H1 (cell line): Measurements from ENCODE around the gene NDUFS7. TPM values are rescaled to one million over a fixed set of nuclear protein-coding genes. Genes with fewer than 3 reads are reported as not detected.

ENCODE experiments used
- CTCF ChIA-PET: fragments of 300-600 bp; sonication (Branson Sonifier 250); formaldehyde crosslinking; loops from one replicate; lab custom pipeline; 2021; ENCODE audit not compliant: partially characterized antibody; lab: Charles Lee
- POLR2A ChIA-PET: fragments of 300-600 bp; sonication (Branson Sonifier 250); formaldehyde crosslinking; loops from one replicate; lab custom pipeline; 2021; ENCODE audit warnings: inconsistent platforms; ENCODE audit not compliant: partially characterized antibody; lab: Charles Lee
- DNase-seq, 2 experiments: peaks; one replicate each; pipeline versions ENCODE4 v3.0.0 to v3.0.0-alpha.2; 2010 to 2022; ENCODE audit warnings: low spot score in 2 of 2, low read depth in 1 of 2, mixed read lengths in 1 of 2
- FAIRE-seq: peaks from 2 replicates; lab custom pipeline; 2011; peaks lifted over from hg19 to GRCh38; lab: Jason Lieb, UNC
- H2AFZ ChIP-seq: 2 replicates; pipeline ENCODE4 v1.8.1; 2012; ENCODE audit warnings: low read length, inconsistent platforms
- H2AK5ac ChIP-seq: 2 replicates; pipeline ENCODE4 v1.6.1; 2013; ENCODE audit warnings: low read depth, low read length
- H2BK120ac ChIP-seq: replicated peaks from 2 replicates; pipeline ENCODE3; 2013; ENCODE audit warnings: low read depth, low read length, inconsistent platforms
- H2BK12ac ChIP-seq: 2 replicates; pipeline ENCODE4 v1.6.1; 2013; ENCODE audit warnings: low read depth, low read length
- H2BK15ac ChIP-seq: 2 replicates; pipeline ENCODE4 v1.6.1; 2013; ENCODE audit warnings: low read length
- H2BK20ac ChIP-seq: 2 replicates; pipeline ENCODE4 v1.6.1; 2013; ENCODE audit warnings: low read length
- H2BK5ac ChIP-seq: 2 replicates; pipeline ENCODE4 v1.6.1; 2013; ENCODE audit warnings: low read depth, low read length
- H3K14ac ChIP-seq: 2 replicates; pipeline ENCODE4 v1.6.1; 2013; ENCODE audit warnings: inconsistent platforms; ENCODE audit not compliant: insufficient read length
- H3K18ac ChIP-seq: 2 replicates; pipeline ENCODE4 v1.6.1; 2013; ENCODE audit warnings: low read length; ENCODE audit errors: extremely low read depth
- H3K23ac ChIP-seq: 2 replicates; pipeline ENCODE4 v1.6.1; 2013; ENCODE audit warnings: inconsistent platforms; ENCODE audit not compliant: insufficient read length
- H3K23me2 ChIP-seq: 2 replicates; pipeline ENCODE4 v1.6.1; 2013; ENCODE audit warnings: low read depth, low read length
- H3K27ac ChIP-seq: 2 replicates; pipeline ENCODE4 v1.6.1; 2011; ENCODE audit warnings: low read depth, low read length, inconsistent platforms
- H3K27me3 ChIP-seq, 4 experiments: replicated peaks in 1 of 4; 1 replicate in 1 of 4; 2 replicates in 3 of 4; pipeline versions ENCODE4 v1.6.1 to v1.8.1; 2011 to 2013; ENCODE audit warnings: low read length in 3 of 4, mild to moderate bottlenecking in 3 of 4, inconsistent platforms in 2 of 4, mixed read lengths in 2 of 4, moderate library complexity in 1 of 4; ENCODE audit not compliant: control insufficient read depth in 3 of 4, insufficient read depth in 3 of 4; ENCODE audit errors: extremely low read depth in 1 of 4
- H3K36me3 ChIP-seq, 4 experiments: 2 replicates each; pipeline versions ENCODE4 v1.6.1 to v1.8.1; 2011 to 2013; ENCODE audit warnings: mild to moderate bottlenecking in 4 of 4, low read length in 3 of 4, moderate library complexity in 2 of 4, control low read depth in 1 of 4, inconsistent platforms in 1 of 4; ENCODE audit not compliant: insufficient read depth in 4 of 4, control insufficient read depth in 2 of 4
- H3K4ac ChIP-seq: replicated peaks from 2 replicates; pipeline ENCODE3; 2013; ENCODE audit warnings: low read length, low read depth, mixed read lengths, inconsistent platforms; ENCODE audit not compliant: insufficient read length
- H3K4me1 ChIP-seq, 4 experiments: replicated peaks in 1 of 4; 1 replicate in 1 of 4; 2 replicates in 3 of 4; pipeline versions ENCODE4 v1.6.1 to v1.8.1; 2011 to 2013; ENCODE audit warnings: low read length in 3 of 4, inconsistent platforms in 2 of 4, mixed read lengths in 1 of 4; ENCODE audit not compliant: insufficient read depth in 4 of 4, control insufficient read depth in 3 of 4
- H3K4me2 ChIP-seq, 2 experiments: 2 replicates each; pipeline versions ENCODE4 v1.6.1 to v1.8.1; 2011 to 2013; ENCODE audit warnings: low read depth in 2 of 2, low read length in 2 of 2, control low read depth in 1 of 2, inconsistent platforms in 1 of 2, mild to moderate bottlenecking in 1 of 2; ENCODE audit not compliant: insufficient read depth in 1 of 2
- H3K4me3 ChIP-seq, 4 experiments: fragments of 200-600, 300-600 bp in 1 of 4; sonication (generic), shearing (Covaris generic), sonication (Bioruptor Twin) in 1 of 4; 2 replicates each; pipeline versions ENCODE4 v1.5.1 to v1.8.1; 2011 to 2016; ENCODE audit warnings: low read length in 4 of 4, low read depth in 3 of 4, control low read depth in 2 of 4, inconsistent platforms in 2 of 4, mild to moderate bottlenecking in 2 of 4, mixed read lengths in 1 of 4, moderate library complexity in 1 of 4; ENCODE audit not compliant: insufficient read depth in 2 of 4; ENCODE audit errors: extremely low read depth in 1 of 4
- H3K56ac ChIP-seq: replicated peaks from 2 replicates; pipeline ENCODE3; 2013; ENCODE audit warnings: low read depth, mild to moderate bottlenecking, mixed read lengths, low read length, inconsistent platforms; ENCODE audit not compliant: insufficient read length
- H3K79me1 ChIP-seq: 2 replicates; pipeline ENCODE4 v1.6.1; 2013; ENCODE audit warnings: low read depth, low read length, control low read depth
- H3K79me2 ChIP-seq, 2 experiments: 2 replicates each; pipeline versions ENCODE4 v1.6.1 to v1.8.1; 2012 to 2013; ENCODE audit warnings: low read length in 2 of 2, mild to moderate bottlenecking in 2 of 2, inconsistent platforms in 1 of 2; ENCODE audit not compliant: insufficient read depth in 2 of 2, control insufficient read depth in 1 of 2
- H3K9ac ChIP-seq, 4 experiments: replicated peaks in 1 of 4; 1 replicate in 1 of 4; 2 replicates in 3 of 4; pipeline versions ENCODE4 v1.6.1 to v1.8.1; 2011 to 2013; ENCODE audit warnings: low read depth in 3 of 4, low read length in 3 of 4, control low read depth in 2 of 4, mild to moderate bottlenecking in 2 of 4, moderate library complexity in 2 of 4, inconsistent platforms in 1 of 4; ENCODE audit errors: extremely low read depth in 1 of 4
- H3K9me3 ChIP-seq, 2 experiments: 2 replicates each; pipeline versions ENCODE4 v1.6.1 to v1.8.1; 2012 to 2013; ENCODE audit warnings: mild to moderate bottlenecking in 2 of 2, moderate library complexity in 2 of 2, control low read depth in 1 of 2, inconsistent platforms in 1 of 2, low read depth in 1 of 2, low read length in 1 of 2, mixed read lengths in 1 of 2; ENCODE audit not compliant: insufficient read depth in 2 of 2
- H4K20me1 ChIP-seq, 2 experiments: replicated peaks in 1 of 2; 2 replicates each; pipeline versions ENCODE3 to v1.8.1; 2011 to 2013; ENCODE audit warnings: inconsistent platforms in 2 of 2, low read length in 2 of 2, mild to moderate bottlenecking in 1 of 2; ENCODE audit not compliant: insufficient read depth in 2 of 2, control insufficient read depth in 1 of 2
- H4K5ac ChIP-seq: 2 replicates; pipeline ENCODE4 v1.6.1; 2013; ENCODE audit warnings: low read length, low read depth, mixed read lengths, inconsistent platforms; ENCODE audit not compliant: insufficient read length
- H4K8ac ChIP-seq: 2 replicates; pipeline ENCODE4 v1.8.0; 2013; ENCODE audit warnings: mild to moderate bottlenecking, moderate library complexity, low read length, inconsistent platforms; ENCODE audit not compliant: insufficient read depth; ENCODE audit errors: extremely low read depth
- H4K91ac ChIP-seq: replicated peaks from 2 replicates; pipeline ENCODE3; 2013; ENCODE audit warnings: low read length, mixed read lengths, inconsistent platforms; ENCODE audit not compliant: insufficient read length
- ASH2L ChIP-seq: fragments of 200-600, 300-600 bp; sonication (generic); IDR thresholded peaks from one replicate; pipeline ENCODE4 v1.7.1; 2017; ENCODE audit warnings: low read length
- EZH2 ChIP-seq: fragments of 200-600 bp; sonication (generic); IDR thresholded peaks from 2 replicates; pipeline ENCODE4 v1.7.1; 2012; ENCODE audit warnings: low read depth, mild to moderate bottlenecking, moderate library complexity, low read length, inconsistent platforms; ENCODE audit not compliant: severe bottlenecking
- FOSL1 ChIP-seq: IDR thresholded peaks from 2 replicates; pipeline ENCODE4 v1.6.1; 2011; ENCODE audit warnings: mild to moderate bottlenecking, low read depth, low read length, moderate library complexity; ENCODE audit not compliant: insufficient read depth
- HDAC2 ChIP-seq, 2 experiments: fragments of 300-600 bp in 1 of 2; sonication (generic) in 1 of 2; IDR thresholded peaks; 2 replicates each; pipeline ENCODE4 v1.6.1; 2011 to 2012; ENCODE audit warnings: low read depth in 2 of 2, low read length in 2 of 2, mild to moderate bottlenecking in 2 of 2, moderate library complexity in 2 of 2, borderline replicate concordance in 1 of 2, inconsistent platforms in 1 of 2
- JUND ChIP-seq: IDR thresholded peaks from 2 replicates; pipeline ENCODE4 v1.6.1; 2011; ENCODE audit warnings: mild to moderate bottlenecking, improper control_type of control experiment, low read length
- POLR2AphosphoS5 ChIP-seq: IDR thresholded peaks from 2 replicates; pipeline ENCODE4 v1.6.1; 2011; ENCODE audit warnings: low read depth, low read length
- RNF2 ChIP-seq: fragments of 200-900, 300-1000 bp; sonication (generic); IDR thresholded peaks from 2 replicates; pipeline ENCODE4 v1.7.1; 2016; ENCODE audit warnings: borderline replicate concordance, low read depth, mild to moderate bottlenecking, antibody characterized with exemption, low read length; ENCODE audit not compliant: poor library complexity, severe bottlenecking; ENCODE audit errors: missing control alignments
- SIRT6 ChIP-seq: IDR thresholded peaks from one replicate; pipeline ENCODE4 v1.7.1; 2012; ENCODE audit warnings: low read length, inconsistent platforms
- SP4 ChIP-seq: IDR thresholded peaks from 2 replicates; pipeline ENCODE4 v1.6.1; 2012; ENCODE audit warnings: low read length, inconsistent platforms
- SRF ChIP-seq: IDR thresholded peaks from 2 replicates; pipeline ENCODE4 v1.6.1; 2011; ENCODE audit warnings: mild to moderate bottlenecking, low read depth, low read length, moderate library complexity
- SUZ12 ChIP-seq: fragments of 200-600 bp; sonication (generic); IDR thresholded peaks from 2 replicates; pipeline ENCODE4 v1.6.1; 2012; ENCODE audit warnings: mild to moderate bottlenecking, inconsistent platforms, low read length, moderate library complexity, mixed read lengths
- WGBS, 2 experiments: shearing (Covaris generic) in 1 of 2; methylation state at CpG; one replicate each; pipeline versions ENCODE4 v1.1.6 to v1.1.7; 2013 to 2015; ENCODE audit warnings: low lambda C conversion rate in 2 of 2, mixed read lengths in 2 of 2, inconsistent platforms in 1 of 2, low coverage in 1 of 2, missing lambda C conversion rate in 1 of 2; ENCODE audit not compliant: insufficient replicate concordance in 2 of 2, insufficient coverage in 1 of 2, insufficient read length in 1 of 2; ENCODE audit errors: extremely low coverage in 1 of 2, missing lambda C conversion rate in 1 of 2; 5-methylcytosine and 5-hydroxymethylcytosine counted together
- polyA plus RNA-seq, 7 experiments: library from polyadenylated mRNA; depleted of rRNA in 3 of 7; stranded (reverse) in 5 of 7; unstranded in 2 of 7; fragments of >200 nt in 5 of 7; fragments of 200-250 nt in 2 of 7; gene quantifications; 1 replicate in 5 of 7; 2 replicates in 1 of 7; 4 replicates in 1 of 7; pipeline versions ENCODE4 v1.2.1 to v1.2.3, GENCODE V29; 2011 to 2013; ENCODE audit warnings: missing spikeins in 2 of 7, mixed read lengths in 2 of 7
- total RNA-seq: library from RNA; stranded (reverse); fragmentation: NEBNext Ultra II Directional; extraction: Animal tissue kit (Norgen Biotek cat#: 25700); gene quantifications from 2 replicates; pipeline ENCODE4 v1.2.1, GENCODE V29; 2021
- TF ChIP-seq, protein P1 (sequence below): IDR thresholded peaks from 2 replicates; pipeline ENCODE4 v1.6.1; 2012; ENCODE audit warnings: inconsistent platforms

NDUFS7 gene
- total and polyA plus RNA-seq, 2 of the 8 experiments (the other 6 are each of a cell fraction or from before 2014, with no cell fraction given) = 78.1 to 309 TPM

GRCh38 chr19:1356508-1356865 lies 27.2 kb upstream of the NDUFS7 start:
- Histone ChIP-seq H2AFZ (no peak overlapping the region), H3K18ac (no peak overlapping the region), H3K4me3 (peak overlapping the region in 1 of 4 experiments; percentile 1; a peak in 1 of 8 replicates), H2BK12ac (no peak overlapping the region), H2BK15ac (no peak overlapping the region), H2AK5ac (no peak overlapping the region), H3K4me2 (peak overlapping the region; percentile 91 to 96; a peak in 3 of 4 replicates), H3K9ac (no peak overlapping the region), H4K20me1 (peaks cover 0 to 16% of the 10 kb centered on the region in 2 experiments), H2BK5ac (no peak overlapping the region), H3K56ac (no peak overlapping the region), H3K36me3 (peaks cover 7 to 43% (median 15%) of the 10 kb centered on the region in 4 experiments; a peak in 6 of 8 replicates), H3K9me3 (no peaks in the 10 kb centered on the region), H3K23ac (no peak overlapping the region), H3K14ac (no peak overlapping the region), H3K27ac (no peak overlapping the region), H3K4ac (no peak overlapping the region), H4K8ac (no peak overlapping the region), H2BK120ac (no peak overlapping the region), H3K4me1 (peaks cover 3 to 17% (median 13%) of the 10 kb centered on the region in 4 experiments; a peak in 6 of 7 replicates), H3K79me1 (peaks cover 4% of the 10 kb centered on the region; the same call in 1 of the 2 replicates), H2BK20ac (no peak overlapping the region), H3K23me2 (peaks cover 7% of the 10 kb centered on the region; the same call in 1 of the 2 replicates), H3K79me2 (peaks cover 0 to 23% of the 10 kb centered on the region in 2 experiments; a peak in 3 of 4 replicates), H4K5ac (no peak overlapping the region), H4K91ac (no peak overlapping the region), H3K27me3 (no peaks in the 10 kb centered on the region)
- WGBS, 2 experiments = 88% methylated on average over 3 of the region's 3 CpGs; no CpG with 5 or more reads in 1 of the 2 experiments
- ChIA-PET CTCF (interaction anchor here (1.0 kb wide), 2 partner anchors 41 to 74 kb away, joined by 3 read pairs; no protein-coding TSS in a partner anchor), POLR2A (interaction anchor here (1.3 kb wide), 1 partner anchor 27 kb away, joined by 3 read pairs; no protein-coding TSS in a partner anchor)
- DNase-seq (no peak), FAIRE-seq (no peak)
- no peak for TF ChIP-seq FOSL1
- no peak for TF ChIP-seq JUND
- no peak for TF ChIP-seq ASH2L
- TF ChIP-seq RNF2 = no peak
- TF ChIP-seq HDAC2 (IDR thresholded peaks at IDR 0.05; ENCODE audit: borderline replicate concordance in 1 of 2, low read depth in 2 of 2, low read length in 2 of 2) = no peak
- TF ChIP-seq SRF = no peak
- TF ChIP-seq SUZ12 = no peak
- TF ChIP-seq, protein P1, sequence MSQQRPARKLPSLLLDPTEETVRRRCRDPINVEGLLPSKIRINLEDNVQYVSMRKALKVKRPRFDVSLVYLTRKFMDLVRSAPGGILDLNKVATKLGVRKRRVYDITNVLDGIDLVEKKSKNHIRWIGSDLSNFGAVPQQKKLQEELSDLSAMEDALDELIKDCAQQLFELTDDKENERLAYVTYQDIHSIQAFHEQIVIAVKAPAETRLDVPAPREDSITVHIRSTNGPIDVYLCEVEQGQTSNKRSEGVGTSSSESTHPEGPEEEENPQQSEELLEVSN = no peak
- no peak for TF ChIP-seq SIRT6
- TF ChIP-seq EZH2 = no peak
- no peak for TF ChIP-seq POLR2AphosphoS5
- no peak for TF ChIP-seq SP4
